OCI-LY7 (cell line): Measurements from ENCODE around the gene THAP7. TPM values are rescaled to one million over a fixed set of nuclear protein-coding genes. Genes with fewer than 3 reads are reported as not detected.

Source experiments
- BruUV-seq: library from RNA; stranded (reverse); fragments of 400-500 nt; replicated peaks from 2 replicates; lab custom pipeline; 2021; lab: Mats Ljungman, UMichigan
- CTCF ChIA-PET: fragments of 300-600 bp; sonication (Branson Sonifier 250); formaldehyde crosslinking; loops from one replicate; lab custom pipeline; 2022; ENCODE audit warnings: antibody characterized with exemption; ENCODE audit not compliant: unreplicated experiment; lab: Charles Lee
- POLR2A ChIA-PET: fragments of 300-600 bp; sonication (Branson Sonifier 250); formaldehyde crosslinking; loops from one replicate; lab custom pipeline; 2022; ENCODE audit warnings: antibody characterized with exemption; lab: Charles Lee
- DNase-seq: peaks from one replicate; pipeline ENCODE4 v3.0.0-alpha.2; 2015; ENCODE audit warnings: low spot score
- H2AFZ ChIP-seq: fragments of 200-600 bp; sonication (generic), shearing (Covaris generic); 2 replicates; pipeline ENCODE4 v1.6.1; 2014; ENCODE audit warnings: mild to moderate bottlenecking, antibody characterized with exemption, low read length, moderate library complexity
- H3K27ac ChIP-seq: fragments of 200-600 bp; sonication (generic); 2 replicates; pipeline ENCODE4 v1.5.1; 2014; ENCODE audit warnings: mixed run types, low read depth, mild to moderate bottlenecking, moderate library complexity, low read length, inconsistent platforms; ENCODE audit not compliant: poor library complexity, severe bottlenecking
- H3K36me3 ChIP-seq: fragments of 200-600 bp; sonication (generic); 2 replicates; pipeline ENCODE4 v1.6.1; 2014; ENCODE audit warnings: mild to moderate bottlenecking, antibody characterized with exemption, low read length, moderate library complexity, mixed read lengths; ENCODE audit not compliant: insufficient read depth
- H3K4me1 ChIP-seq: fragments of 200-600 bp; sonication (generic); 2 replicates; pipeline ENCODE4 v1.5.1; 2014; ENCODE audit warnings: mild to moderate bottlenecking, low read length; ENCODE audit not compliant: insufficient read depth, poor library complexity, severe bottlenecking
- H3K4me2 ChIP-seq: fragments of 200-600 bp; sonication (generic); 2 replicates; pipeline ENCODE4 v1.6.1; 2014; ENCODE audit warnings: mild to moderate bottlenecking, low read length
- H3K4me3 ChIP-seq: fragments of 200-600 bp; sonication (generic); 2 replicates; pipeline ENCODE4 v1.5.1; 2014; ENCODE audit warnings: mild to moderate bottlenecking, low read depth, low read length; ENCODE audit not compliant: poor library complexity, severe bottlenecking
- H3K79me2 ChIP-seq: fragments of 200-600 bp; sonication (generic); 2 replicates; pipeline ENCODE4 v1.6.1; 2016; ENCODE audit warnings: low read depth, mild to moderate bottlenecking, low read length, moderate library complexity, mixed read lengths; ENCODE audit not compliant: insufficient read depth
- H3K9me2 ChIP-seq: fragments of 200-600 bp; sonication (generic); 2 replicates; pipeline ENCODE4 v1.6.1; 2016; ENCODE audit warnings: mild to moderate bottlenecking, low read length, mixed read lengths; ENCODE audit not compliant: insufficient read depth
- H3K9me3 ChIP-seq: fragments of 200-600 bp; sonication (generic); 2 replicates; pipeline ENCODE4 v1.6.1; 2014; ENCODE audit warnings: mild to moderate bottlenecking, mixed run types, low read length, mixed read lengths
- H4K20me1 ChIP-seq: fragments of 200-600 bp; sonication (generic); 2 replicates; pipeline ENCODE4 v1.6.1; 2014; ENCODE audit warnings: mild to moderate bottlenecking, antibody characterized with exemption, low read length, moderate library complexity, mixed read lengths; ENCODE audit not compliant: insufficient read depth
- CTCF ChIP-seq: fragments of 200-600 bp; sonication (generic); conservative IDR thresholded peaks from 2 replicates; pipeline ENCODE4 v1.5.1; 2014; ENCODE audit warnings: mild to moderate bottlenecking, antibody characterized with exemption, low read length, moderate library complexity, mixed read lengths
- EZH2phosphoT487 ChIP-seq: fragments of 200-600 bp; sonication (generic); IDR thresholded peaks from 2 replicates; pipeline ENCODE4 v1.6.1; 2018; ENCODE audit warnings: low read depth, borderline replicate concordance, mild to moderate bottlenecking, mixed run types, antibody characterized with exemption, low read length, moderate library complexity, mixed read lengths
- intact Hi-C: fragments of 100-400 bp; cut with micrococcal nuclease; formaldehyde crosslinking; loops from one replicate; pipeline ENCODE4 v1.10.0; 2022; ENCODE audit not compliant: unreplicated experiment
- total RNA-seq, 2 experiments: library from RNA; depleted of rRNA in 1 of 2; stranded (reverse); fragments of >200 nt in 1 of 2; shearing (Covaris generic) in 1 of 2; gene quantifications; 2 replicates each; pipeline ENCODE4 v1.2.3, GENCODE V29; 2014 to 2022

The THAP7 gene
- total RNA-seq, 2 experiments from 2014 or later: 36.3 to 73.0 TPM

GRCh38 chr22:21026783-21027692 lies 25.1 kb upstream of the THAP7 start:
- ChIA-PET POLR2A (no interaction called here), CTCF (no interaction called here)
- DNase-seq: no peak
- no TSS peak for BruUV-seq
- Histone ChIP-seq H3K79me2 (no peaks in the 10 kb centered on the region), H3K4me1 (peaks cover 4% of the 10 kb centered on the region), H3K36me3 (no peaks in the 10 kb centered on the region), H4K20me1 (no peaks in the 10 kb centered on the region), H2AFZ (no peak overlapping the region), H3K27ac (no peak overlapping the region), H3K4me3 (no peak overlapping the region), H3K4me2 (no peak overlapping the region), H3K9me3 (no peaks in the 10 kb centered on the region), H3K9me2 (no peaks in the 10 kb centered on the region)
- TF ChIP-seq CTCF: no peak
- no peak for TF ChIP-seq EZH2phosphoT487
- intact Hi-C loops: loop anchor here (10.0 kb wide), 1 partner anchor 68 kb away; no protein-coding TSS in a partner anchor

- BruUV-seq: no TSS peak
- H3K27ac ChIP-seq: no peak overlapping the region
These were observed 24.1 kb upstream of the THAP7 start for GRCh38 chr22:21025763-21026755.

More at GRCh38 chr22:21025763-21026755, 24.1 kb upstream of the THAP7 start:
- ChIA-PET POLR2A (no interaction called here), CTCF (no interaction called here)
- H3K4me3 ChIP-seq: no peak overlapping the region
- no peaks in the 10 kb centered on the region for H4K20me1 ChIP-seq
- H3K36me3 ChIP-seq: no peaks in the 10 kb centered on the region
- no peaks in the 10 kb centered on the region for H3K9me3 ChIP-seq
- peaks cover 4% of the 10 kb centered on the region for H3K4me1 ChIP-seq
- intact Hi-C loops: loop anchor here (10.0 kb wide), 1 partner anchor 69 kb away; no protein-coding TSS in a partner anchor
- H2AFZ ChIP-seq: no peak overlapping the region
- no peaks in the 10 kb centered on the region for H3K9me2 ChIP-seq
- TF ChIP-seq CTCF (no peak), EZH2phosphoT487 (no peak)
- DNase-seq: no peak
- no peak overlapping the region for H3K4me2 ChIP-seq
- no peaks in the 10 kb centered on the region for H3K79me2 ChIP-seq
